Stimulated activated CD8-positive, alpha-beta memory T cell treated with anti-CD3 and anti-CD28 coated beads, Interleukin-2, amount 100 ng/mL, for 48 hours (primary cell): Measurements from ENCODE around the gene GALNT7.

Experiments used
- DNase-seq, 2 donors: peaks; one replicate each; pipeline ENCODE4 v3.0.0-alpha.2; 2020; ENCODE audit warnings: low read depth in 2 of 2

GALNT7 gene

GRCh38 chr4:173237152-173237551 is 68.5 kb downstream of the GALNT7 start:
- DNase-seq = no peak

DNA sequence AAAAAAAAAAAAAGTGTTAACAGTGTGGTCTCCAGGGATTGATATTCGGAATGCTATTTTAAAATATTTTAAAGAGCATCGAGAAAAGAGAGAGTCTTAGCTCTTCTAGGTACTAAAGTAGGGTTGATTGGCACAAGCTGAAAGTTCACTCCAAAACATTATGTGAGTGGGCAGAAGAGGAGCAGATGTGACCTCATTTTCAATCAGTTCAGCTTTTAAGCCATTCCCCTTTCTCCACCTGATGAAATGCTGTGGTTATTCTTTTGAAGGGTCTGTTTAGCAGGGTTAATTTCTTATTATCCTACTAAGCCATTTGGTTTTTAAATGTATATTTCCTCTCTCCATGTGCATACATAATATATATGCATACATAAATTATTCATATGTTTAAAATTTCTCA is 69.2 kb downstream of the GALNT7 start:
- no peak for DNase-seq

DNA sequence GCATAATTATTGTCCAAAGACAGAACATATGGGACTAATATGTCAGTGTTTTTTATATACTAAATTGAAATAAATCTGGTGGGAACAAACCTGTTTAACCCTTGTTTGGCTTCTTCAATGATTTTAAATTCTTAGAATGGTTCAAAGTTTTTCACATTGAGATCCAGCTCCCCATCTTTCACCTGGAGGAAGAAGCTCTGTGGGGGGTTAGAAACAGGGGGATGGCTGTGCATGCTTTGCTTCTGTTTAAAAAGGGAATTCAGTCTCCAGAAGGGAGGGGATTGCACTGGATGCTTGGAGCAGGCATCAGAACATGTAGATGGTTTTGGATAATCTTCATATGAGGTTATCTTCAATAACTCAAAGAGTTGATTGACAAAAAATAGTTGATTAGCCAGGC is 72.1 kb downstream of the GALNT7 start:
- no peak for DNase-seq

GRCh38 chr4:173242466-173243250 is 74.0 kb downstream of the GALNT7 start:
- no peak for DNase-seq

- no peak for DNase-seq
Measured at GRCh38 chr4:173243321-173243720, 74.7 kb downstream of the GALNT7 start.

DNA sequence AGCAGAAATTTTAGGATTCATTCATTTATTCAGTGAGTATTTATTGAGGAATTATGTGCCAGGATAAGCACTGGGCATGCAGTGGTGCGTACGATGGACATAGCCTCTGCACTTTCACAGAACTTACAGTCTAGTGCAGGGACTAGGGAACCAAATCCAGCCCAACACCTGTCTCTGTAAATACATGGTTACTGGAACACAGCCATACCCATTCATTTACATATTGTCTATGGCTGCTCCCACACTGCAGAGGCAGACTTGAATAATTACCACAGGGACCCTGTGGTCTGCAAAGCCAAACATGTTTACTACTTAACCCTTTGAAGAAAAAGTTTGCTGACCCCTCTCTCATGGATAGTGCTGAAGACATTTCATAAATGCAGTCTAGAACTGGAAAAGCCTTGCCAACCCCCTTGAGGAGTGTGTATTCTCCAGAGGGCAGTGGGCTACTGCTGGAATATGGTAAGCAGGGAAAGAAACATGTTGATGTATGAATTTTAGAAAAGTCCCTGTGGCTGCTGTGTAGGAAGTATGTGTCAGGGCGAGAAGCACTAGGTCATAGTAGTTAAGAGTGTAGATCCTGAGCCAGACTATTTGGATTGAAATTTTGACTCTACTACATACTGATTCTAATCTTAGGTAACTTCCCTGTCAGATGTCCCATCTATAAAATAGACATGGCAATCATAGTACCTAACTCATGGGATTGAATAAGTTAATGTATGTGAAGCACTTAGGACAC is 75.5 kb downstream of the GALNT7 start:
- no peak for DNase-seq

GRCh38 chr4:173245952-173246351 is 77.3 kb downstream of the GALNT7 start:
- DNase-seq = no peak

DNA sequence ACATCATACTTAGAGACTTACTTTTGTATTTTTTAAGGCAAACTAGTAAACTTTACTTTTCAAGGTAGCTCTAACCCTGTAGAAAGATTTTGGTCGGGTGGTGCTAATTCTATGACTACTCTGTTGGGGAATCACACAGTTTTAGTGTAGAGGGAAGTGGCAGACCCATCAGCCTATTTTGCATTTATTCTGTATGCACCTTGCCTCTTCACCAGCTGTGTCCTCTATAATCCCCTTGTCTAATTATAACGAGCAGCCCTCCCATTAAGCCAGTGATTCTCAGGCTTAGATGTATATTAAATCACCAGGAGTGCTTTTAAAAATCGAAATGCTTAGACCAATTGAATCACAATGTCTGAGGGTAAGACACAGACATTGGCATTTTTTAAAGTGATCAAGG is 78.1 kb downstream of the GALNT7 start:
- no peak for DNase-seq

DNA sequence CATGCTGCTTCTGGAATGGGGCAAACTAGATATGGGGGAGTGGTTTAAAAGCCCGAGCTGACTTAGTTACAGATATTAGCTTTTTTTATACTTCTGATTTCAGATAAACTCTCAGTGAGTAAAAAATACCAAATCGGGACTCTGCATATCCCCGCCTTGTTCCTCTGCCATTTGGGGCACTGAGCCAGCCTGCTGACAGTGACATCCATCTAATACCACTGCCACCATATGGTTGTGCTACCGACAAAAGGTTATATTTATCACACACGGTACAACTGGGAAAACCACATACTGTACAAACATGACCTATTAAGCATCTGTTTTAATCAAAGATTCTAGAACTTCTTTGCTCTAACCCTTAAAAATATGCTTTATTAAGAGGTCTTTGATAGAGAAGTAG is 78.7 kb downstream of the GALNT7 start:
- no peak for DNase-seq

- DNase-seq = no peak
Measured at GRCh38 chr4:173248690-173249089, 80.1 kb downstream of the GALNT7 start.

GRCh38 chr4:173252024-173252935 is 83.7 kb downstream of the GALNT7 start:
- no peak for DNase-seq

- DNase-seq = no peak
Measured at GRCh38 chr4:173253561-173253960, 85.0 kb downstream of the GALNT7 start.

- DNase-seq = no peak
Measured at GRCh38 chr4:173254646-173255045, 86.0 kb downstream of the GALNT7 start.

DNA sequence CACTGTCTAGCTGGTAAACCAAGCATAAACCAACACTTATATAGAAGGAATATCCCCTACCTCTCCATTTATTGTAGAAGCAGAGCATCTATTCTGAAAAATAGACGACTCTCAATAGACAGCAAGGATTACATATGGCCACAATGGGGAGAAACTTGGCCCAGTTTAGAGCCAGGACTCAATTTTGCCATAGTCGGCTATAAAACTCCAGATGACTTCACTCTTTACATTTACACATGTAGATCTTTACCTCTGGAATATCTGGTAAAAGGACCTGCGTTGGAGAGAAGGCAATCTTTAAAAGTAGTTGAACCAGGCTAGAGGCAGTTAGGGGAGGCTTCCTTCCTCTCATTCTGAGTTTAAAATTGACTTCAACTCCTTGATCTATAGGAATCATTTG is 88.2 kb downstream of the GALNT7 start:
- no peak for DNase-seq

DNA sequence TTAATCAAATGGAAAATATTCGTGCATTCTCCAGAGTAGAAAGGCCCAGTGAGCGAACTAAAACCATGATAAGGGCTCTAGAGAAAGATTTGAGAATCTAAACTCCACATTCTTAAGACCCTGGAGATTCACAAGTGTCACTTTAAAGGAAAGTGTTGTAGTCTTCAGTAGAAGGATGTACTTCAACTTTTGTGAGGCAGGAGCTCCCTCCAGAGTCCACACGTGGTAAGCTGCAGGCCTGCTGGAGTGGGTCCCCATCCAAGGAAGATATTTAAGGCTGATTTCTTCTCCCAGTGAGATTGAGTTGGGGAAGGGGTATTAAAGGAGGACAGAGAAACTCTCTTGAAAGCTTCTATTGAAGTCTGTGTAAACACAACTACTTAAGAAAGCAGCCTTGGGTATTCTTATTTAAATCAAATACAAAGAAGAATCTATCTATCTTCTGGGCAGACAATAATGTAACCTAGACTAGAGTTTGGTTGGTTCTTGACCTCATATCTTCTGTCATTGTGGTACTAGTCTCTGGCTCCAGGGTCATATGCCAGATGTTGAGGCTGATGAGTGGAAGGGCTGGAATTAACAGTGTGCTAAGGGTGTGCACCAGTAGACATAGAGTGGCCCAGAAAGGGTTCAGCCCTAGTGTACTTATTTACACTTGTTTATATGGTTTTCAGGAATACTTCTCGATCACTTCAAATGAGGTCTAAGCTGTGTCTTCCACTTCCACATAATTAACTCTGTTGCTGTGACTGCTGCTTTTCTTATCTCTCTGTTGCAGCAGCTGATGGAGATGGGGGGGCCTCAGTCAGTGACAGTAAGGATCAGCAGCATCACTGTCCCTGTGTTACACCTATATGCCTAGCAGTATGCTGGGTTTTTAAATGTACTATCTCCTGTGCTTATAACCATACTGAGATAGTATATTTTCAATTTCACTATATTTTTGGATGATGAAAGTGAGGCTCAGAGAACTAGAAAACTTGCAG is 89.4 kb downstream of the GALNT7 start:
- DNase-seq = peak; percentile 12 to 20

DNA sequence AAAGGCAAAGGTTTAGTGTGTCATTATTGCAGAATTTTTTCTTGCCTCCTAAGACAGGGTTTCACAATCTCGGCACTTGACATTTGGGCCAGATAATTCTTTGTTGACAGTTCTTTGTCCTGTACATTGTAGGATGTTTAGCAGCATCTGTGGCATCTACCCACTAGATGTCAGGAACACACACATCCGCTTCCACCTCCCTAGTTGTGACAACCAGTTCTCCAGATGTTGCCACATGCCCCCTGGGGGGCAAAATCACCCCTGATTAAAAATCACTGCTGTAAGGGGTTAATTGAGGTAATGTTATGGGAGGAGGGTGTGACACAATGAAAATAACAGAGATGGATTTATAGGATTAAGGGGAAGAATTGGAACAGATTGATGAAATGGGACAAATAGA is 90.3 kb downstream of the GALNT7 start:
- DNase-seq = no peak

DNA sequence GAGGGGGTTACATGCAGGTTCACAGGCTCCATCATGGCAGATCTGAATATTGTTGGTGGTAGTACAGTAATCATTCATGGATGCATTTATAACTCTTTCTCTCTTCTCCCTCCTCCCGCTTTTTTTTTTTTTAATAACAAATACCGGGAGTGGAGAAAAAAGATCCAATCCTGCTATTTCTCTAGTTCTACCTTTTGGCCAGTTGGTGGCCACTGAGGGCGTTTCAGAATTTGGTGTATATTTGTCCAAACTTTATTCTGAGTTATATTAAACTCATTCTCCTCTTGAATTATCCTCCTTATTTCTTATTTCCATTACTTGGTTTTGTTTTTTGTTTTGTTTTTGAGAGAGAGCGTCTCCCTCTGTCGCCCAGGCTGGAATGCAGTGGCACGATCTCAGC is 90.7 kb downstream of the GALNT7 start:
- DNase-seq = no peak

GRCh38 chr4:173261052-173261451 is 92.4 kb downstream of the GALNT7 start:
- DNase-seq = no peak

- DNase-seq = no peak
Measured at GRCh38 chr4:173262375-173262774, 93.8 kb downstream of the GALNT7 start.

- DNase-seq = no peak
Measured at GRCh38 chr4:173264245-173264644, 95.6 kb downstream of the GALNT7 start.

DNA sequence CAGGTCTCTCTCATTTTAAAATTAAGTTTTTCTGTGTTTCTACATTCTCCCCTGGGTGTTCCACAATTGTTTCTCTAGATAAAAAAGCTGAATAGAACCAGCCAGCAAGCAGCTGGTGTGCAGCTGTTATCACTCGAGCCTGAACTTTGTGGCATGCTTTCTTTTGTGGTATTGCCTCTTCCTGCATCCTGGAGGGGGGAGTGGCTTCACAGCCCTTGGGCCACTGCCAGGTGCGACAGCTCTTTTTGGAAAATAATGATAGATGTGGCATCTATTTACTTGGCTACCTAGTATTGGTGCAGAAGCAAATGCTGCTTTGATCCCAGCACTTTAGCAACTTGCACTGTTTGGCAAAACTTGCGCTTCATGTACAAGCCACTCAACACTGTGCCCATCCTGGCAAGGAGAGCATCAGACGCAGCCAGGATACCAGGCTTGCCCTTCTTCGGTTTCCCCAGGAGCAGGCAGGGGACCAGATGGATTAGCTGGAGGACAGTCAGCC is 96.1 kb downstream of the GALNT7 start:
- DNase-seq = no peak
